Measurements from ENCODE around the gene HYAL1.

DNA sequence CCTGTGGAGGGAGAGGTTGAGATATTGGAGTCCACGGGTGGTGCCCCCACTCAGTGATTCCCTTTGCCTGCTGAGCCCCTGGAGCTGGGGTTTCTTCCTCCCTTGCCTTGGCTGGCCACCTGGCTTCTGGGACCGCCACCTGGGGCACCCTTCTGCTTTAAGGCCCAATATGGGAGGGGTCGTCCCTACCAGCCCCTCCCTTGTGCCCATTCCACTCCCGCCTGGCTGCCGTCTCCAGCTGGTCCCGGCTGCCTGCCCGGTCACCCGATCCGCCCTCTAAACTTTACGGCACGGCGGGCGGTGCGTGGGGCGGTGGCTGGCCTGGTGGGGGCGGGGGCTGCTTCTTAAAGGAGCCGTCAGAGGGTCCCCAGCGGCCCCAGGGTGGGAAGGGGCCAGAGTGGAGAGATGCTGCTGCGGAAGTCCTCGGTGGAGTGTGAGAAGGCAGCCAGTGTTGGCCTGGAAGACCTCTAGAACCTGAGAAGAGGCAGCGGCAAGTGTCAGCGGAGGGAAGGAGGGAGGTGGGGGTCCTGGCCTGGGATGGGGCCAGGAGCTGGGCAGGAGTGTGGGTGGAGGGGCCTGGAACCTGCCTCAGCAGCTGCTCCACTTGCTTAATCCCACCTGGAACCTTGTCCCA is 36.0 kb downstream of the HYAL1 start:
- TF ChIP-seq, protein P1, sequence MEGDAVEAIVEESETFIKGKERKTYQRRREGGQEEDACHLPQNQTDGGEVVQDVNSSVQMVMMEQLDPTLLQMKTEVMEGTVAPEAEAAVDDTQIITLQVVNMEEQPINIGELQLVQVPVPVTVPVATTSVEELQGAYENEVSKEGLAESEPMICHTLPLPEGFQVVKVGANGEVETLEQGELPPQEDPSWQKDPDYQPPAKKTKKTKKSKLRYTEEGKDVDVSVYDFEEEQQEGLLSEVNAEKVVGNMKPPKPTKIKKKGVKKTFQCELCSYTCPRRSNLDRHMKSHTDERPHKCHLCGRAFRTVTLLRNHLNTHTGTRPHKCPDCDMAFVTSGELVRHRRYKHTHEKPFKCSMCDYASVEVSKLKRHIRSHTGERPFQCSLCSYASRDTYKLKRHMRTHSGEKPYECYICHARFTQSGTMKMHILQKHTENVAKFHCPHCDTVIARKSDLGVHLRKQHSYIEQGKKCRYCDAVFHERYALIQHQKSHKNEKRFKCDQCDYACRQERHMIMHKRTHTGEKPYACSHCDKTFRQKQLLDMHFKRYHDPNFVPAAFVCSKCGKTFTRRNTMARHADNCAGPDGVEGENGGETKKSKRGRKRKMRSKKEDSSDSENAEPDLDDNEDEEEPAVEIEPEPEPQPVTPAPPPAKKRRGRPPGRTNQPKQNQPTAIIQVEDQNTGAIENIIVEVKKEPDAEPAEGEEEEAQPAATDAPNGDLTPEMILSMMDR (IDR thresholded peaks at IDR 0.05), result no peak
- TF ChIP-seq POLR2A (IDR thresholded peaks at IDR 0.05), result no peak
